MCF 10A (cell line): ENCODE measurements around the gene C6orf141. TPM values are rescaled to one million over a fixed set of nuclear protein-coding genes. Genes with fewer than 3 reads are reported as not detected.

Source experiments
- BruUV-seq: library from RNA; stranded (reverse); fragments of 400-500 nt; replicated peaks from 2 replicates; lab custom pipeline; 2021; lab: Mats Ljungman, UMichigan
- CTCF ChIA-PET: fragments of 300-600 bp; sonication (Branson Sonifier 250); formaldehyde crosslinking; extraction: SDS; loops from one replicate; lab custom pipeline; 2021; ENCODE audit warnings: antibody characterized with exemption, inconsistent platforms; lab: Yijun Ruan, JAX
- POLR2A ChIA-PET: fragments of 300-600, 350-650 bp; sonication (Branson Sonifier 250); formaldehyde crosslinking; extraction: SDS; loops from one replicate; lab custom pipeline; 2020; ENCODE audit warnings: antibody characterized with exemption, inconsistent platforms; lab: Yijun Ruan, JAX
- DNase-seq: peaks from one replicate; pipeline ENCODE4 v3.0.0-alpha.2; 2018; ENCODE audit not compliant: unreplicated experiment
- H3K27ac Mint-ChIP-seq: one replicate; pipeline ENCODE4 v1.8.0; 2022; ENCODE audit warnings: mild to moderate bottlenecking, low read depth, mixed read lengths; ENCODE audit not compliant: unreplicated experiment
- H3K27me3 Mint-ChIP-seq: one replicate; pipeline ENCODE4 v1.8.0; 2022; ENCODE audit warnings: mixed read lengths; ENCODE audit not compliant: insufficient read depth, unreplicated experiment
- H3K36me3 Mint-ChIP-seq: one replicate; pipeline ENCODE4 v1.8.0; 2022; ENCODE audit warnings: mild to moderate bottlenecking, moderate library complexity, mixed read lengths; ENCODE audit not compliant: insufficient read depth, unreplicated experiment
- H3K4me1 Mint-ChIP-seq: one replicate; pipeline ENCODE4 v1.8.0; 2022; ENCODE audit warnings: mixed read lengths; ENCODE audit not compliant: insufficient read depth, unreplicated experiment
- H3K4me3 Mint-ChIP-seq: one replicate; pipeline ENCODE4 v1.8.0; 2022; ENCODE audit warnings: mild to moderate bottlenecking, moderate library complexity, mixed read lengths; ENCODE audit not compliant: unreplicated experiment
- H3K9me3 Mint-ChIP-seq: one replicate; pipeline ENCODE4 v1.8.0; 2022; ENCODE audit warnings: mixed read lengths; ENCODE audit not compliant: unreplicated experiment
- intact Hi-C: fragments of 100-400 bp; cut with micrococcal nuclease; formaldehyde crosslinking; loops from 2 replicates; pipeline ENCODE4 v1.14.1; 2022
- total RNA-seq: library from RNA; stranded (reverse); gene quantifications from 2 replicates; pipeline ENCODE4 v1.2.3, GENCODE V29; 2022
- TF ChIP-seq, protein P1 (sequence below): fragments of 200-600 bp; IDR thresholded peaks from one replicate; pipeline ENCODE4 v1.8.0; 2022; ENCODE audit warnings: antibody characterized with exemption, mild to moderate bottlenecking; ENCODE audit not compliant: unreplicated experiment

Gene C6orf141
- total RNA-seq, 1 experiment from 2014 or later, result 29.9 TPM

DNA sequence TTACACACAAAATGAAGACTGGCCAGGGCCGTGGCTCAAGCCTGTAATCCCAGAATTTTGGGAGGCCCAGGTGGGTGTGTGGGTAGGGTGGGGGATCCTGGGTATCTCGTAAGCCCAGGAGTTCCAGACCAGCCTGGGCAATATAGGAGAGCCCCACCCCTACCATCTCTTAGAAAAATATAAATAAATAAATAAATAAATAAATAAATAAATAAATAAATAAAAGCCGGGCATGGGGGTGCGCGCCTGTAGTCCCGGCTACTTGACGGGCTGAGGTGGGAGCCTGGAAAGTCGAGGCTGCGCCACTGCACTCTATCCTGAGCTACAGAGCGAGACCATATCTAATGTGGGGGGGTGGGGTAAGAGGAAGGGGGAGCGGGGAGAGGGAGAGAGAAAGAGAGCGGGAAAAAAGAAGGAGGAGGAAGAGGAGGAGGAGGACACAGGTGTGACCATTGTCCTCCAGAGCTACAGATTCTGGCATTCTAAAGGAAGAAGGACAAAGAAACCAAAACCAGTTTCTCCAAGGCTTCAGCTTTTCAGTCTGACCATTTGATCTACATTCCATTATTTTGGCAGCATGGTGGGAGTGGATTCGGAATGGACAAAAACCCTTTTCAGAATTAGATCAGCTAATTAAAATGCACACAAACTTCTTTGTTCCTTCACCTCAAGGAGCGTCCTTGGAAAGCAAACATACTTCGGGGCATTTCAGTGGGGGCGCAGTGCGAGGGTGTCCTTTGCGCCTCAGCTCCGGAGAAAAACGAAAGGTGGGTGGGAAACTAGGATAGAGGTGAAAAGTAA, 577 bp upstream of the C6orf141 start:
- ChIA-PET CTCF (interaction anchor here (0.8 to 4.7 kb wide), 8 partner anchors 8 to 1874 kb away, joined by 3 to 41 read pairs (median 7); no protein-coding TSS in a partner anchor), POLR2A (interaction anchor here (0.6 to 5.7 kb wide), 10 partner anchors 8 to 1020 kb away, joined by 3 to 216 read pairs (median 4); no protein-coding TSS in a partner anchor)
- Mint-ChIP-seq H3K36me3 (peaks cover 6% of the 10 kb centered on the region), H3K27me3 (no peaks in the 10 kb centered on the region), H3K9me3 (no peaks in the 10 kb centered on the region), H3K4me3 (peak overlapping the region; percentile 90), H3K27ac (peak overlapping the region; percentile 77), H3K4me1 (peaks cover 25% of the 10 kb centered on the region)
- TF ChIP-seq, protein P1, sequence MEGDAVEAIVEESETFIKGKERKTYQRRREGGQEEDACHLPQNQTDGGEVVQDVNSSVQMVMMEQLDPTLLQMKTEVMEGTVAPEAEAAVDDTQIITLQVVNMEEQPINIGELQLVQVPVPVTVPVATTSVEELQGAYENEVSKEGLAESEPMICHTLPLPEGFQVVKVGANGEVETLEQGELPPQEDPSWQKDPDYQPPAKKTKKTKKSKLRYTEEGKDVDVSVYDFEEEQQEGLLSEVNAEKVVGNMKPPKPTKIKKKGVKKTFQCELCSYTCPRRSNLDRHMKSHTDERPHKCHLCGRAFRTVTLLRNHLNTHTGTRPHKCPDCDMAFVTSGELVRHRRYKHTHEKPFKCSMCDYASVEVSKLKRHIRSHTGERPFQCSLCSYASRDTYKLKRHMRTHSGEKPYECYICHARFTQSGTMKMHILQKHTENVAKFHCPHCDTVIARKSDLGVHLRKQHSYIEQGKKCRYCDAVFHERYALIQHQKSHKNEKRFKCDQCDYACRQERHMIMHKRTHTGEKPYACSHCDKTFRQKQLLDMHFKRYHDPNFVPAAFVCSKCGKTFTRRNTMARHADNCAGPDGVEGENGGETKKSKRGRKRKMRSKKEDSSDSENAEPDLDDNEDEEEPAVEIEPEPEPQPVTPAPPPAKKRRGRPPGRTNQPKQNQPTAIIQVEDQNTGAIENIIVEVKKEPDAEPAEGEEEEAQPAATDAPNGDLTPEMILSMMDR, result no peak
- no TSS peak for BruUV-seq
- no peak for DNase-seq
- intact Hi-C loops, result loop anchor here (1.0 to 2.0 kb wide), 3 partner anchors 9 to 723 kb away; no protein-coding TSS in a partner anchor

- no peaks in the 10 kb centered on the region for H3K27me3 Mint-ChIP-seq
- no peaks in the 10 kb centered on the region for H3K9me3 Mint-ChIP-seq
- ChIA-PET CTCF (interaction anchor here (0.6 to 4.7 kb wide), 8 partner anchors 9 to 189 kb away, joined by 3 to 41 read pairs (median 10); no protein-coding TSS in a partner anchor), POLR2A (interaction anchor here (0.6 to 5.7 kb wide), 10 partner anchors 8 to 1882 kb away, joined by 3 to 216 read pairs (median 5); no protein-coding TSS in a partner anchor)
- intact Hi-C loops, result loop anchor here (2.0 kb wide), 2 partner anchors 18 to 724 kb away; no protein-coding TSS in a partner anchor
- peak overlapping the region; percentile 77 for H3K27ac Mint-ChIP-seq
- TF ChIP-seq, protein P1, result no peak
- BruUV-seq, result TSS peak; percentile 31
- peaks cover 27% of the 10 kb centered on the region for H3K4me1 Mint-ChIP-seq
- peak overlapping the region; percentile 90 for H3K4me3 Mint-ChIP-seq
- peaks cover 17% of the 10 kb centered on the region for H3K36me3 Mint-ChIP-seq
- peak; percentile 38 for DNase-seq
These were observed 804 bp downstream of the C6orf141 start for GRCh38 chr6:49551078-49551865.

GRCh38 chr6:49551866-49552129, 1.3 kb downstream of the C6orf141 start:
- TF ChIP-seq, protein P1, result no peak
- intact Hi-C loops, result loop anchor here (2.0 kb wide), 2 partner anchors 19 to 725 kb away; no protein-coding TSS in a partner anchor
- Mint-ChIP-seq H3K27me3 (no peaks in the 10 kb centered on the region), H3K9me3 (no peaks in the 10 kb centered on the region), H3K4me1 (peaks cover 32% of the 10 kb centered on the region), H3K36me3 (peaks cover 17% of the 10 kb centered on the region), H3K27ac (peak overlapping the region; percentile 77), H3K4me3 (peak overlapping the region; percentile 90)
- ChIA-PET POLR2A (interaction anchor here (1.0 to 5.7 kb wide), 5 partner anchors 10 to 53 kb away, joined by 3 to 216 read pairs (median 7); no protein-coding TSS in a partner anchor), CTCF (interaction anchor here (0.6 to 4.7 kb wide), 9 partner anchors 10 to 188 kb away, joined by 3 to 41 read pairs (median 3); no protein-coding TSS in a partner anchor)
- no TSS peak for BruUV-seq
- no peak for DNase-seq
